ENCODE results near the gene STXBP6. TPM values are rescaled to one million over a fixed set of nuclear protein-coding genes. Genes with fewer than 3 reads are reported as not detected.

The STXBP6 gene
- total and polyA plus RNA-seq, 2 of the 13 experiments (the other 11 are each of a cell fraction or from before 2014, with no cell fraction given), result 35.3 to 42.8 TPM

DNA sequence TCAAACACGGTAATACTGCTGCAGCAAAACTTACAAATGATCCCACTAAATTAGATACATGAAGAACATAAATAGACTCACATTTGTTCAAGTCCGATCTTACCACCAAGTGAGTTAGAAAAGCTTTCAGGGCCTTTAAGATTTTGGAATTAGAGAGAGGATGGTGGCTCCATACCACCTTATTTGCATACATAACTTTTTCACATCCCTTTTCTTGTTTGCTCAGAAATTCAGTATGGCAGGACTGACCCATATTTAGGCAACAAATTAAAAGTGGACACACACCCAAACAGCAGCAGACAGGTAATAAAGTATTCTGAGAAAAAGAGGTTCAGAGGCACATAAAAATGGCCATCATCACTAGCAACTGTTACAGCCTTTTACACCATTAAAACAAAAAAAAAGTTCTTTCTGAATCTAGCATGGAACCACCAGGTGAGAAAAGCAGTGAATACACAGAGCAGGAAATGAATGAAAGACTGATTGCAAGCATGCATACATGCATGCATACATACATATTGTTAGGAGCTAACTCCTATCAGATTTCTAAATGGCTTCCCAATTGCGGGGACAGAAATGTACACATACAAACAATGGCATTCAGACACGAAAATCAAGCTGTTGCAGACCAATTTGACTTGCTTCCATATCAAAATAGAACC is 23.3 kb downstream of the STXBP6 start (continued):
- TF ChIP-seq ZBTB8A (CRISPR knock-in tag; IDR thresholded peaks at IDR 0.05; ENCODE audit: borderline replicate concordance, low read depth), result no peak
- TF ChIP-seq SMAD9 (CRISPR knock-in tag; IDR thresholded peaks at IDR 0.05), result no peak
- TF ChIP-seq, protein P1, sequence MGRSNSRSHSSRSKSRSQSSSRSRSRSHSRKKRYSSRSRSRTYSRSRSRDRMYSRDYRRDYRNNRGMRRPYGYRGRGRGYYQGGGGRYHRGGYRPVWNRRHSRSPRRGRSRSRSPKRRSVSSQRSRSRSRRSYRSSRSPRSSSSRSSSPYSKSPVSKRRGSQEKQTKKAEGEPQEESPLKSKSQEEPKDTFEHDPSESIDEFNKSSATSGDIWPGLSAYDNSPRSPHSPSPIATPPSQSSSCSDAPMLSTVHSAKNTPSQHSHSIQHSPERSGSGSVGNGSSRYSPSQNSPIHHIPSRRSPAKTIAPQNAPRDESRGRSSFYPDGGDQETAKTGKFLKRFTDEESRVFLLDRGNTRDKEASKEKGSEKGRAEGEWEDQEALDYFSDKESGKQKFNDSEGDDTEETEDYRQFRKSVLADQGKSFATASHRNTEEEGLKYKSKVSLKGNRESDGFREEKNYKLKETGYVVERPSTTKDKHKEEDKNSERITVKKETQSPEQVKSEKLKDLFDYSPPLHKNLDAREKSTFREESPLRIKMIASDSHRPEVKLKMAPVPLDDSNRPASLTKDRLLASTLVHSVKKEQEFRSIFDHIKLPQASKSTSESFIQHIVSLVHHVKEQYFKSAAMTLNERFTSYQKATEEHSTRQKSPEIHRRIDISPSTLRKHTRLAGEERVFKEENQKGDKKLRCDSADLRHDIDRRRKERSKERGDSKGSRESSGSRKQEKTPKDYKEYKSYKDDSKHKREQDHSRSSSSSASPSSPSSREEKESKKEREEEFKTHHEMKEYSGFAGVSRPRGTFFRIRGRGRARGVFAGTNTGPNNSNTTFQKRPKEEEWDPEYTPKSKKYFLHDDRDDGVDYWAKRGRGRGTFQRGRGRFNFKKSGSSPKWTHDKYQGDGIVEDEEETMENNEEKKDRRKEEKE (IDR thresholded peaks at IDR 0.05), result no peak

DNA sequence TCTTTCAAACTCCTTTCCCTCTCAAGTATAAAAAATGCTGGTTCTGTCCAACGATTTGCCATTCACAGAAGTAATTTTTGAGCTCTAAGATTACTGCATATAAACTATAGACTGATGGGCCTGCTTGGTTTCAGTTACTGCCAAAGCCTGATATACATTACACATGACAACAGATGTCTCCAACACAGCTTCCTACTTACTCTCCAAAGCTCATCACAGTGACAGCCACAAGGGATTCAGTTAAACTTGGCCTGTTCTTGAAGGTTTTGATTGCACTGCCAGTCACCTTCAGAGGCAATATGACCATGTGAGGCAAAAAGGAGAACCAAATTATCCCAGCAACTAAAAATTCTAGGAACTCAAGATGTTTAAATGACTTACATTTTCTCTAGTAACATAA is 30.1 kb downstream of the STXBP6 start:
- Histone ChIP-seq H3K27me3 (ENCODE audit: control insufficient read depth in 1 of 2, insufficient read depth in 2 of 2, low read length in 2 of 2) (no peaks in the 10 kb centered on the region), H3K79me2 (ENCODE audit: insufficient read depth, low read length) (peaks cover 6% of the 10 kb centered on the region)
- POLR2A ChIA-PET, result no interaction called here

More for the DNA sequence above, 30.1 kb downstream of the STXBP6 start:
- no peaks in the 10 kb centered on the region for H3K9me3 ChIP-seq (ENCODE audit: low read length)
- FAIRE-seq (no peak), DNase-seq (ENCODE audit: low spot score) (no peak), ATAC-seq (no peak)
- in situ Hi-C loops (cut with HindIII; ENCODE audit: extremely low pct_ligation_motif_present, low pct_unique_long_range_greater_than_20kb), result no loop called here
- intact Hi-C loops (cut with micrococcal nuclease; ENCODE audit: unreplicated experiment), result no loop called here
- peaks cover 15% of the 10 kb centered on the region for H3K4me1 ChIP-seq (ENCODE audit: insufficient read depth, low read length)
- H3K27ac ChIP-seq (ENCODE audit: extremely low read length, insufficient read depth, low read length), result no peak overlapping the region
- CTCF ChIA-PET (ENCODE audit: low intra/inter-chr PET ratio, low total read pairs), result no interaction called here
- no peaks in the 10 kb centered on the region for H4K20me1 ChIP-seq (ENCODE audit: insufficient read depth, low read length)
- no peak overlapping the region for H3K4me2 ChIP-seq (ENCODE audit: low read depth, low read length)
- no peak overlapping the region for H3K9ac ChIP-seq (ENCODE audit: insufficient read depth, low read depth, low read length)
- TF ChIP-seq NKX3-1 (CRISPR knock-in tag; IDR thresholded peaks at IDR 0.05) (no peak), ZNF160 (CRISPR knock-in tag; IDR thresholded peaks at IDR 0.05) (no peak)
- H2AFZ ChIP-seq (ENCODE audit: low read length), result no peak overlapping the region
- no peak overlapping the region for H3K4me3 ChIP-seq (replicated peaks in 1 of 3; ENCODE audit: insufficient read depth in 1 of 3, low read depth in 2 of 3, low read length in 3 of 3)
- 32% methylated on average over 1 of the region's 1 CpG for WGBS (ENCODE audit: low lambda C conversion rate)
- no TSS peak for BruUV-seq (replicated peaks)
- H3K36me3 ChIP-seq (replicated peaks in 1 of 2; ENCODE audit: control insufficient read depth in 1 of 2, insufficient read depth in 2 of 2, low read length in 2 of 2), result no peaks in the 10 kb centered on the region

Data from HepG2 (cell line).